Pancreas (tissue), 10 donors: Measurements from ENCODE around the gene BCL2L1. TPM values are rescaled to one million over a fixed set of nuclear protein-coding genes. Genes with fewer than 3 reads are reported as not detected.
"Not testable (repeated sequence)": the region's sequence is repeated elsewhere in the genome, so short reads cannot be mapped to it uniquely, and the experiment has no call there.

Source experiments
- ATAC-seq, 4 donors: fragments of 200-7000 bp; cut with Tn5 transposase; one replicate each; pipeline versions ENCODE4 v1.8.0 to v1.9.1; 2020; ENCODE audit warnings: mild to moderate bottlenecking in 4 of 4, moderate library complexity in 4 of 4
- DNase-seq, 6 donors: peaks; one replicate each; pipeline ENCODE4 v3.0.0-alpha.2; 2020
- FAIRE-seq: peaks from 2 replicates; lab custom pipeline; 2012; peaks lifted over from hg19 to GRCh38; lab: Jason Lieb, UNC
- H3K27ac ChIP-seq, 4 donors: fragments of 200-600 bp; sonication (generic); 1 replicate in 3 of 4; 2 replicates in 1 of 4; pipeline versions ENCODE4 v1.5.0 to v1.8.0; 2020
- H3K27me3 ChIP-seq, 4 donors: fragments of 200-600 bp; one replicate each; pipeline ENCODE4 v1.8.0; 2021
- H3K36me3 ChIP-seq, 3 donors: fragments of 200-600 bp; sonication (generic) in 1 of 3; one replicate each; pipeline versions ENCODE4 v1.5.0 to v1.8.0; 2020 to 2021
- H3K4me1 ChIP-seq, 3 donors: fragments of 200-600 bp; one replicate each; pipeline ENCODE4 v1.8.0; 2021
- H3K4me3 ChIP-seq, 4 donors: fragments of 200-600 bp; sonication (generic) in 2 of 4; one replicate each; pipeline versions ENCODE4 v1.5.0 to v1.8.0; 2020 to 2021
- H3K9me3 ChIP-seq, 4 donors: fragments of 200-600 bp; one replicate each; pipeline ENCODE4 v1.8.0; 2021
- CTCF ChIP-seq, 4 donors: fragments of 200-600 bp; sonication (generic) in 3 of 4; IDR thresholded peaks; one replicate each; pipeline versions ENCODE4 v1.5.0 to v1.8.0; 2021; ENCODE audit warnings: antibody characterized with exemption in 4 of 4
- WGBS, 2 donors: extraction: QIAGEN DNeasy Blood & Tissue Kit; methylation state at CpG; one replicate each; pipeline ENCODE4 v1.1.7; 2013; 5-methylcytosine and 5-hydroxymethylcytosine counted together
- intact Hi-C, 3 donors: fragments of 100-400 bp; cut with DNase I; formaldehyde crosslinking; loops; one replicate each; pipeline versions ENCODE4 v1.11.1 to v1.14.2; 2022
- polyA plus RNA-seq, 2 donors: library from polyadenylated mRNA; stranded (reverse); fragments of 200-250 nt; gene quantifications; one replicate each; pipeline ENCODE4 v1.2.3, GENCODE V29; 2013
- total RNA-seq, 6 donors: library from RNA; stranded (reverse); fragmentation: NEBNext Ultra II Directional in 4 of 6; extraction: Animal tissue kit (Norgen Biotek cat#: 25700) in 4 of 6; gene quantifications; one replicate each; pipeline versions ENCODE4 v1.2.1 to v1.2.4, GENCODE V29; 2021 to 2023
- donor health status: healthy with polysubstance abuse.
- donor health status: DM: no; HTN: no; CAD: no; lungs with moderate emphysema.
- donor health status: DM: no; HTN: no; CAD: no.
- donor health status: control.
- donor health status: control.
- donor health status: Bipolar disorder and iron deficiency.
- donor health status: DM: yes; HTN: yes; CAD: no.
- donor health status: DM: no; HTN: no; CAD: no.
- donor health status: DM: no; HTN: no; CAD: no.
- donor health status: DM: yes; HTN: yes; CAD: no.

Gene BCL2L1
- total and polyA plus RNA-seq, 8 donors, result 27.3 to 59.8 (median 40.8) TPM

DNA sequence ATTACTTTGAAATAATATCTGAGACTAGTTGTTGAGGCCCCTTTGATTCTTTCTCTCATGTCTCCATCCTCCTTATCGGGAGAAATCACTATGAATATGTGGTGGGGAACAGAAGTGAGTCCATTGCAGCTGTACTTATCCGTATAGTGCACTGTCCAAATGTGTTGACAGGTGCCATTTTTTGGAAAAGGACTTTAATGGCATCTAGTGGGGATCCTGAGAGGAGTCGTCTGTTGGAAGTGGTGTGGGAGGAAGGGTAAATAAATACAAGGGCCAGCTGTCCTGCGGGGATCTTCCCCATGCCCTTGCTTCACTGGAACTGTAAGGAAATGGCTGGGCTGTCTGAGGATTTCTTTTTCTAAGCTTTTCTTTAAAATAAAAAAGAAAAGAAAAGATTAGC lies 35.9 kb upstream of the BCL2L1 start:
- ATAC-seq, result no peak
- H3K27me3 ChIP-seq, result no peaks in the 10 kb centered on the region
- no peak for DNase-seq
- 82 to 83% methylated on average over 4 of the region's 4 CpGs for WGBS, 2 donors
- no peaks in the 10 kb centered on the region for H3K4me1 ChIP-seq
- no peaks in the 10 kb centered on the region for H3K36me3 ChIP-seq
- TF ChIP-seq CTCF (IDR thresholded peaks at IDR 0.05), result no peak
- no peak overlapping the region for H3K27ac ChIP-seq
- H3K4me3 ChIP-seq, result no peak overlapping the region
- H3K9me3 ChIP-seq, result no peaks in the 10 kb centered on the region
- intact Hi-C loops, result no loop called here
- no peak for FAIRE-seq

DNA sequence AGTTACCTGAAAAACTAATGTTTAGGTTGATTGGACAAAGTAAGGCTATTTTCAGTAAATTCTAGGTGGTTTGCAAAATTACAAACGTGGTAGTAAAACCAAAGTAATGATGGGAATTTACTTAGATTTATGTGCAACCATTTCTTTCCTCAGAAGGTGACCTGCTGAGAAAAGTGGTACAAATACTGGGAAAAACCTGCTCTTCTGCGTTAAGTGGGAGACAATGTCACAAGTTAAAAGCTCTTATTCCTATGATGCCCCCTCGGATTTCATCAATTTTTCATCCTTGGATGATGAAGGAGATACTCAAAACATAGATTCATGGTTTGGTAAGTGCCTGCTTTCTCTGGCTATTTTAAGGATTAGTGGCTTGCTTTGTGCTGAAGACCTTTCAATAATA lies 34.6 kb upstream of the BCL2L1 start:
- H3K27me3 ChIP-seq, result no peaks in the 10 kb centered on the region
- 87 to 89% methylated on average over 3 of the region's 3 CpGs for WGBS, 2 donors
- H3K4me1 ChIP-seq, result no peaks in the 10 kb centered on the region
- H3K27ac ChIP-seq, result no peak overlapping the region
- H3K36me3 ChIP-seq, result no peaks in the 10 kb centered on the region
- H3K9me3 ChIP-seq, result no peaks in the 10 kb centered on the region
- FAIRE-seq (no peak), DNase-seq (no peak), ATAC-seq (no peak)
- TF ChIP-seq CTCF (IDR thresholded peaks at IDR 0.05), result no peak
- intact Hi-C loops, result no loop called here
- H3K4me3 ChIP-seq, result no peak overlapping the region

DNA sequence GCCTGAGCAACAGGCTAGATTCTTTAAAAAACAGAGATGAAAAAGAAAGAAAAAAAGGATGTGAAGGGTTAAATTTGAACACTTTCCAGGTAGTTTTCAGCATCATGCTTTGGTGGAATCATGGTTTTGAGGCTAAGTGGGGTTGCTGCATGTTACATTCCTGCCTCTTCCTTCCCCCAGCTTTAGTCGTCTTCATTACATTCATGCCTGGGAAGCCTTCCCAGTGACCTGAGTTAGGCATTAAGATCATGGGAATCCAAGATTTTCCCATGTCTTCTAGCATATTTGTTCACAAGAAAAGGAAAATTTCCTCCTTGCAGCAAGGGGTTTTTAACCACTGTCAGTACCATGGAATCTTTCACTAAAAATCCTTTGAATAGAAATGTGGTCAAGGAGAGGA lies 28.5 kb upstream of the BCL2L1 start:
- H3K4me1 ChIP-seq, result no peaks in the 10 kb centered on the region
- ATAC-seq, result no peak
- no peak for FAIRE-seq
- intact Hi-C loops, result no loop called here
- no peak overlapping the region for H3K27ac ChIP-seq
- H3K27me3 ChIP-seq, result no peaks in the 10 kb centered on the region
- H3K4me3 ChIP-seq, result no peak overlapping the region
- no peaks in the 10 kb centered on the region for H3K36me3 ChIP-seq
- 76 to 80% methylated on average over 1 of the region's 1 CpG for WGBS, 2 donors
- no peak for TF ChIP-seq CTCF (IDR thresholded peaks at IDR 0.05)
- DNase-seq, result no peak
- no peaks in the 10 kb centered on the region for H3K9me3 ChIP-seq

DNA sequence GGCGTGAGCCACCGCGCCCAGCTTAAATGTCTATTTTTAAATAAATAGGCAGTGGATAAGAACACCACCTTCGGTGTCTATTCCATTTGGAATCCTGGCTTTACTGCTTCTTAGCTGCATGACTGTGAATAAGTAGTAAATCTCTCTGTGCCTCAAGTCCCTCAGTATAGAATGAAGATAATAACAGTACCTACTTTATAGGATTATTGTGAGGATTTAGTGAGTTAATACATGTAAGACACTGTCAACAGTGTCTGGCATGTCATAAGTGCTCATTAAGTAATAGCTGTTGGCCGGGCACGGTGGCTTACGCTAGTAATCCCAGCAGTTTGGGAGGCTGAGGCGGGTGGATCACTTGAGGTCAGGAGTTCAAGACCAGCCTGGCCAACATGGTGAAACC lies 26.6 kb upstream of the BCL2L1 start:
- Histone ChIP-seq H3K9me3 (no peaks in the 10 kb centered on the region), H3K4me3 (no peak overlapping the region), H3K36me3 (no peaks in the 10 kb centered on the region), H3K4me1 (no peaks in the 10 kb centered on the region), H3K27me3 (no peaks in the 10 kb centered on the region), H3K27ac (no peak overlapping the region)
- no peak for TF ChIP-seq CTCF (IDR thresholded peaks at IDR 0.05)
- DNase-seq (no peak), FAIRE-seq (no peak), ATAC-seq (no peak)
- WGBS, 2 donors, result 93 to 98% methylated on average over 8 of the region's 8 CpGs
- intact Hi-C loops, result no loop called here

- no peaks in the 10 kb centered on the region for H3K4me1 ChIP-seq
- no peak for TF ChIP-seq CTCF (IDR thresholded peaks at IDR 0.05)
- H3K27me3 ChIP-seq, result no peaks in the 10 kb centered on the region
- intact Hi-C loops, result no loop called here
- ATAC-seq (peak in 1 of 4 donors; percentile 38), DNase-seq (no peak), FAIRE-seq (no peak)
- no peaks in the 10 kb centered on the region for H3K36me3 ChIP-seq
- H3K27ac ChIP-seq, result no peak overlapping the region
- H3K9me3 ChIP-seq, result no peaks in the 10 kb centered on the region
- H3K4me3 ChIP-seq, result no peak overlapping the region
- WGBS, 2 donors, result 49 to 55% methylated on average over 5 of the region's 5 CpGs
Measured at GRCh38 chr20:31747640-31748039, 25.0 kb upstream of the BCL2L1 start.

GRCh38 chr20:31747028-31747427 lies 24.4 kb upstream of the BCL2L1 start:
- H3K4me1 ChIP-seq, ATAC-seq, DNase-seq, H3K9me3 ChIP-seq, H3K27ac ChIP-seq, H3K36me3 ChIP-seq, intact Hi-C loops, H3K4me3 ChIP-seq, FAIRE-seq, H3K27me3 ChIP-seq: not testable (repeated sequence)
- WGBS, 2 donors, result 87 to 90% methylated on average over 14 of the region's 14 CpGs
